GM12873 (cell line): ENCODE measurements around the gene DACT1.

ENCODE experiments used
- CTCF ChIP-seq: IDR thresholded peaks from 2 replicates; pipeline ENCODE4 v1.5.1; 2012; ENCODE audit warnings: low read depth, mild to moderate bottlenecking, moderate library complexity, low read length, control low read depth; ENCODE audit not compliant: insufficient read depth; ENCODE audit errors: missing control alignments

DACT1 gene

GRCh38 chr14:58638231-58639197 lies 752 bp downstream of the DACT1 start:
- TF ChIP-seq CTCF: no peak

- TF ChIP-seq CTCF: no peak
These were observed 1.4 kb downstream of the DACT1 start for GRCh38 chr14:58639198-58639565.

GRCh38 chr14:58639842-58640484 lies 2.2 kb downstream of the DACT1 start:
- peak; percentile 34 for TF ChIP-seq CTCF

- no peak for TF ChIP-seq CTCF
These were observed 3.2 kb downstream of the DACT1 start for GRCh38 chr14:58640959-58641358.

GRCh38 chr14:58641509-58641908 lies 3.7 kb downstream of the DACT1 start:
- TF ChIP-seq CTCF: peak; percentile 18

DNA sequence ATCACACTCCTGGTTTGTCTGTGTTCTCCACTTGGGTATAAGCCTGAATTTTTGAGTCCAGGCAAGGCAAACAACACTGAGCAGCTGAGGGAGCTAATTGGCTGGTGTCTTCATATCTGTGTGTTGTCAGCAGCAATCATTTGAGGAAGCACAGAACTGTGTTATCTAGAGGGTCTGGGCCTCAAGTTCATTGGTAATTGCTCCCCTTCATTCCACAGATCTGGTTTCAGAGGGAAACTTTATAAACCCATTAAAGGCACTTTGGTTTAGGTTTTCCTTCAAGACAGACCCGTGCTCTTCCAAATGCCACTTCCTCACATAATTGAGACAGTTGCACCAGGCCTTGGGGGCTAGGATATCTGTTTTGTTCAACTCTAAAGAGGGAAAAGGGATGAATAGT lies 5.6 kb downstream of the DACT1 start:
- no peak for TF ChIP-seq CTCF

DNA sequence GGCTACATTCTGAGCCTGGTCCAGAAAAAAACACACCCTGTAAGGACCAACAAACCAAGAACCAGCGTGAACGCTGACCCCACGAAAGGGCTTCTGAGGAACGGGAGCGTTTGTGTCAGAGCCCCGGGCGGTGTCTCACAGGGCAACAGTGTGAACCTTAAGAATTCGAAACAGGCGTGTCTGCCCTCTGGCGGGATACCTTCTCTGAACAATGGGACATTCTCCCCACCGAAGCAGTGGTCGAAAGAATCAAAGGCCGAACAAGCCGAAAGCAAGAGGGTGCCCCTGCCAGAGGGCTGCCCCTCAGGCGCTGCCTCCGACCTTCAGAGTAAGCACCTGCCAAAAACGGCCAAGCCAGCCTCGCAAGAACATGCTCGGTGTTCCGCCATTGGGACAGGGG lies 7.9 kb downstream of the DACT1 start:
- TF ChIP-seq CTCF: no peak
